B cell (primary cell): ENCODE data around the gene MED25. TPM values are rescaled to one million over a fixed set of nuclear protein-coding genes. Genes with fewer than 3 reads are reported as not detected.

ENCODE experiments used
- ATAC-seq: fragments of 200-7000 bp; cut with Tn5 transposase; one replicate; pipeline ENCODE4 v1.10.0; 2021; ENCODE audit warnings: low read depth, mild to moderate bottlenecking, moderate number of reproducible peaks, moderate library complexity
- CTCF ChIA-PET: fragments of 350-600 bp; sonication (Branson Sonifier 250); formaldehyde crosslinking; loops from one replicate; lab custom pipeline; 2021; ENCODE audit warnings: antibody characterized with exemption, inconsistent platforms; lab: Charles Lee
- POLR2A ChIA-PET: fragments of 350-600 bp; sonication (Branson Sonifier 250); formaldehyde crosslinking; loops from one replicate; lab custom pipeline; 2021; ENCODE audit warnings: antibody characterized with exemption; lab: Charles Lee
- DNase-seq: peaks from one replicate; pipeline ENCODE4 v3.0.0; 2013
- H2AFZ ChIP-seq: 2 replicates; pipeline ENCODE4 v1.6.1; 2012; ENCODE audit warnings: mild to moderate bottlenecking, low read depth, low read length; ENCODE audit not compliant: insufficient read depth, poor library complexity, severe bottlenecking
- H3K27ac ChIP-seq, 2 donors: 1 replicate in 1 of 2; 2 replicates in 1 of 2; pipeline ENCODE4 v1.5.1; 2012 to 2013; ENCODE audit warnings: low read length in 2 of 2, mild to moderate bottlenecking in 2 of 2, moderate library complexity in 1 of 2
- H3K27me3 ChIP-seq, 4 experiments: fragments of 200-600 bp in 1 of 4; sonication (generic) in 1 of 4; replicated peaks in 1 of 4; 1 replicate in 2 of 4; 2 replicates in 2 of 4; pipeline versions ENCODE4 v1.6.1 to v1.7.0; 2013 to 2016; ENCODE audit warnings: low read length in 3 of 4, mild to moderate bottlenecking in 2 of 4, mixed read lengths in 1 of 4, moderate library complexity in 1 of 4; ENCODE audit not compliant: insufficient read depth in 4 of 4, control insufficient read depth in 3 of 4; ENCODE audit errors: control extremely low read depth in 1 of 4
- H3K36me3 ChIP-seq, 2 experiments: replicated peaks in 1 of 2; 1 replicate in 1 of 2; 2 replicates in 1 of 2; pipeline versions ENCODE4 v1.6.1 to v1.7.1; 2013; ENCODE audit warnings: low read length in 1 of 2; ENCODE audit not compliant: insufficient read depth in 2 of 2, control insufficient read depth in 1 of 2; ENCODE audit errors: control extremely low read depth in 1 of 2, extremely low read depth in 1 of 2
- H3K4me1 ChIP-seq, 2 donors: fragments of 200-600 bp in 1 of 2; sonication (generic) in 1 of 2; 1 replicate in 1 of 2; 2 replicates in 1 of 2; pipeline versions ENCODE4 v1.5.1 to v1.6.1; 2013 to 2017; ENCODE audit warnings: low read length in 2 of 2; ENCODE audit not compliant: control insufficient read depth in 2 of 2, insufficient read depth in 2 of 2
- H3K4me2 ChIP-seq: replicated peaks from 2 replicates; pipeline ENCODE3; 2012; ENCODE audit warnings: mild to moderate bottlenecking, low read depth, low read length; ENCODE audit not compliant: poor library complexity, severe bottlenecking
- H3K4me3 ChIP-seq, 5 experiments: fragments of 200-600 bp in 1 of 5; sonication (generic) in 1 of 5; 1 replicate in 3 of 5; 2 replicates in 2 of 5; pipeline versions ENCODE4 v1.5.1 to v1.7.0; 2011 to 2016; ENCODE audit warnings: low read length in 4 of 5, mild to moderate bottlenecking in 4 of 5, low read depth in 2 of 5, control low read depth in 1 of 5, moderate library complexity in 1 of 5; ENCODE audit not compliant: insufficient read depth in 1 of 5; ENCODE audit errors: control extremely low read depth in 1 of 5, extremely low read depth in 1 of 5
- H3K79me2 ChIP-seq: fragments of 200-600 bp; sonication (generic); one replicate; pipeline ENCODE4 v1.6.0; 2016; ENCODE audit warnings: low read length; ENCODE audit not compliant: control insufficient read depth, insufficient read depth
- H3K9ac ChIP-seq: fragments of 200-600 bp; sonication (generic); 2 replicates; pipeline ENCODE4 v1.6.1; 2017; ENCODE audit warnings: mild to moderate bottlenecking, low read length, moderate library complexity
- H3K9me3 ChIP-seq, 3 donors: one replicate each; pipeline versions ENCODE4 v1.6.1 to v1.7.1; 2013; ENCODE audit warnings: low read length in 2 of 3; ENCODE audit not compliant: control insufficient read depth in 2 of 3, insufficient read depth in 1 of 3; ENCODE audit errors: control extremely low read depth in 1 of 3
- H4K20me1 ChIP-seq: 2 replicates; pipeline ENCODE4 v1.6.0; 2012; ENCODE audit warnings: mild to moderate bottlenecking, low read length; ENCODE audit not compliant: insufficient read depth, control insufficient read depth, poor library complexity, severe bottlenecking
- H3K27ac Mint-ChIP-seq: one replicate; pipeline ENCODE4 v1.8.0; 2021; ENCODE audit warnings: mixed read lengths
- H3K27me3 Mint-ChIP-seq: one replicate; pipeline ENCODE4 v1.8.0; 2021; ENCODE audit warnings: mixed read lengths
- H3K4me1 Mint-ChIP-seq: one replicate; pipeline ENCODE4 v1.8.0; 2021; ENCODE audit warnings: mixed read lengths
- H3K4me3 Mint-ChIP-seq: one replicate; pipeline ENCODE4 v1.8.0; 2021; ENCODE audit warnings: mixed read lengths
- H3K9me3 Mint-ChIP-seq: one replicate; pipeline ENCODE4 v1.8.0; 2022; ENCODE audit warnings: mixed read lengths; ENCODE audit not compliant: insufficient read depth
- CTCF ChIP-seq: fragments of 200-600 bp; IDR thresholded peaks from one replicate; pipeline ENCODE4 v1.8.0; 2022; ENCODE audit warnings: antibody characterized with exemption, mild to moderate bottlenecking
- EZH2 ChIP-seq: IDR thresholded peaks from 2 replicates; pipeline ENCODE4 v1.6.1; 2012; ENCODE audit warnings: borderline replicate concordance, low read depth, mild to moderate bottlenecking, moderate library complexity, low read length; ENCODE audit not compliant: insufficient read depth, poor library complexity, severe bottlenecking
- WGBS: methylation state at CpG from one replicate; pipeline ENCODE4 v1.1.5; 2013; ENCODE audit warnings: missing lambda C conversion rate; ENCODE audit not compliant: insufficient coverage; 5-methylcytosine and 5-hydroxymethylcytosine counted together
- intact Hi-C: fragments of 100-400 bp; cut with micrococcal nuclease; formaldehyde crosslinking; loops from one replicate; pipeline ENCODE4 v1.10.0; 2022
- polyA plus RNA-seq: library from polyadenylated mRNA; depleted of rRNA; stranded (reverse); fragments of >200 nt; gene quantifications from 2 replicates; pipeline ENCODE4 v1.2.3, GENCODE V29; 2012
- total RNA-seq, 2 donors: library from RNA; stranded (reverse); fragments of 120-200 nt in 1 of 2; gene quantifications; 1 replicate in 1 of 2; 2 replicates in 1 of 2; pipeline versions ENCODE4 v1.2.3 to v1.2.4, GENCODE V29; 2013 to 2022

MED25 gene
- total and polyA plus RNA-seq, 2 donors (not counting 1 experiment from before 2014, with no cell fraction given) = 93.0 to 126 TPM

- CTCF ChIA-PET = no interaction called here
Measured at GRCh38 chr19:49824662-49825061, 6.6 kb downstream of the MED25 start.

GRCh38 chr19:49827034-49827433 is 8.9 kb downstream of the MED25 start:
- 98% methylated on average over 14 of the region's 14 CpGs for WGBS
- Histone ChIP-seq H3K4me1 (peaks cover 6 to 11% of the 10 kb centered on the region in 2 donors), H3K4me3 (no peak overlapping the region), H3K9ac (no peak overlapping the region), H4K20me1 (peaks cover 89% of the 10 kb centered on the region), H2AFZ (no peak overlapping the region), H3K27me3 (no peaks in the 10 kb centered on the region), H3K9me3 (peaks cover 0 to 2% (median 0%) of the 10 kb centered on the region in 3 donors), H3K36me3 (peaks cover 2 to 76% of the 10 kb centered on the region in 2 experiments), H3K27ac (no peak overlapping the region), H3K79me2 (peaks cover 84% of the 10 kb centered on the region), H3K4me2 (no peak overlapping the region)
- POLR2A ChIA-PET = no interaction called here
- H3K27me3 Mint-ChIP-seq = no peaks in the 10 kb centered on the region
- TF ChIP-seq CTCF (no peak), EZH2 (no peak)
- intact Hi-C loops = no loop called here
- ATAC-seq (no peak), DNase-seq (no peak)
- H3K27ac Mint-ChIP-seq = no peak overlapping the region
- H3K4me1 Mint-ChIP-seq = peaks cover 11% of the 10 kb centered on the region
- no peak overlapping the region for H3K4me3 Mint-ChIP-seq
- CTCF ChIA-PET = no interaction called here
- H3K9me3 Mint-ChIP-seq = no peaks in the 10 kb centered on the region

More at GRCh38 chr19:49824662-49825061, 6.6 kb downstream of the MED25 start:
- H3K36me3 ChIP-seq = peaks cover 2 to 61% of the 10 kb centered on the region in 2 experiments
- no peak overlapping the region for H3K27ac Mint-ChIP-seq
- 99% methylated on average over 6 of the region's 6 CpGs for WGBS
- H3K4me3 Mint-ChIP-seq = no peak overlapping the region
- intact Hi-C loops = no loop called here
- peaks cover 89% of the 10 kb centered on the region for H3K79me2 ChIP-seq
- H3K27ac ChIP-seq = no peak overlapping the region
- H2AFZ ChIP-seq = no peak overlapping the region
- no peak overlapping the region for H3K4me3 ChIP-seq
- TF ChIP-seq CTCF (no peak), EZH2 (no peak)
- H3K4me1 ChIP-seq = peaks cover 6 to 11% of the 10 kb centered on the region in 2 donors
- no peaks in the 10 kb centered on the region for H3K27me3 ChIP-seq
- POLR2A ChIA-PET = no interaction called here
- no peaks in the 10 kb centered on the region for H3K9me3 Mint-ChIP-seq
- peaks cover 0 to 2% (median 0%) of the 10 kb centered on the region in 3 donors for H3K9me3 ChIP-seq
- peaks cover 86% of the 10 kb centered on the region for H4K20me1 ChIP-seq
- peaks cover 19% of the 10 kb centered on the region for H3K4me1 Mint-ChIP-seq
- H3K4me2 ChIP-seq = no peak overlapping the region
- no peak for DNase-seq
- no peaks in the 10 kb centered on the region for H3K27me3 Mint-ChIP-seq
- H3K9ac ChIP-seq = no peak overlapping the region
- no peak for ATAC-seq
